ENCODE results near the gene SYNE2.
"Not testable (repeated sequence)": the region's sequence is repeated elsewhere in the genome, so short reads cannot be mapped to it uniquely, and the experiment has no call there.

SYNE2 gene

DNA sequence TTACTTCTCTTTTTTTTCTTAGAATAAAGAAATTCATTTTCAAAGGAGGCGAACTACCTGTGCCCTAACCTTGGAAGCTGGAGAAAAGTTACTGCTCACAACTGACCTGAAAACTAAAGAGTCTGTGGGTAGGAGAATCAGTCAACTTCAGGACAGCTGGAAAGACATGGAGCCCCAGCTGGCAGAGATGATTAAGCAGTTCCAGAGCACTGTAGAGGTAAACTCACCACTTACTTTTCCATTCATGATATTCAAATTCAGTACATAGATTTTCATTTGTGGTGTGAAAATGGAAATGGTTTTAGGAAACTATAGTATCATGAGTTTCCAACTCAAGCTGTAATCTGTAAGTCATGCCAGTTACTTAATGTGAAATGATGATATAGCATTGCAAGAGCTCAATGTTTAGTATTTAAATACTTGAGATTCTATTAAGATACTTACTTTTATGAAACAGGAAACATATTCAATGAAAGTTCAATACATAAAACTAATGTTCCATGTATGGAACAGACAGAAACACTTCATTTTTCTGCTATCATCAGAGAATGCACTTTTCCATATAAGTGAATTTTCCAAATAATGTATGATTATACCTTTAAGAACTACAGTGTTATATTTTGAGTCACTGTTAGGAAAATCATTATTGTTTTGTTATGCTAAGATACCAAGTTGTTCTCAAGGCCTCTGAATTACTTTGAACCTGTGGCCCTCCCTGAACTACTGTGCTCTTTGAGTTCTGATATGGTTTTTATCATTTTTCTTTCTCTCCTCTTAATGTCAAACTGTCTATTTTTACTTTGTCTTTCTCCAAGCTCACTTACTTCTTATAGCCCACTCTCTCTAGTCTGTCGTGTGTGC lies 322.3 kb downstream of the SYNE2 start:
- Histone ChIP-seq H3K27me3 (ENCODE audit: control insufficient read depth, low read length) (no peaks in the 10 kb centered on the region), H4K20me1 (ENCODE audit: control insufficient read depth, insufficient read depth, low read depth, low read length) (no peaks in the 10 kb centered on the region), H3K4me1 (ENCODE audit: control insufficient read depth, low read length) (no peaks in the 10 kb centered on the region), H3K4me3 (ENCODE audit: low read length) (no peak overlapping the region), H3K36me3 (ENCODE audit: control insufficient read depth, low read length) (peaks cover 85% of the 10 kb centered on the region), H3K79me2 (ENCODE audit: control insufficient read depth, low read length) (no peaks in the 10 kb centered on the region), H3K4me2 (ENCODE audit: low read length) (no peak overlapping the region), H3K9me3 (ENCODE audit: control insufficient read depth, insufficient read depth, low read length) (no peaks in the 10 kb centered on the region), H3K27ac (ENCODE audit: low read depth, low read length) (no peak overlapping the region), H3K9me2 (replicated peaks; ENCODE audit: control insufficient read depth, low read length) (no peaks in the 10 kb centered on the region), H3F3A (ENCODE audit: control insufficient read depth, insufficient read depth) (peaks cover 5% of the 10 kb centered on the region; the same call in 1 of the 2 replicates)
- TF ChIP-seq, protein P1, sequence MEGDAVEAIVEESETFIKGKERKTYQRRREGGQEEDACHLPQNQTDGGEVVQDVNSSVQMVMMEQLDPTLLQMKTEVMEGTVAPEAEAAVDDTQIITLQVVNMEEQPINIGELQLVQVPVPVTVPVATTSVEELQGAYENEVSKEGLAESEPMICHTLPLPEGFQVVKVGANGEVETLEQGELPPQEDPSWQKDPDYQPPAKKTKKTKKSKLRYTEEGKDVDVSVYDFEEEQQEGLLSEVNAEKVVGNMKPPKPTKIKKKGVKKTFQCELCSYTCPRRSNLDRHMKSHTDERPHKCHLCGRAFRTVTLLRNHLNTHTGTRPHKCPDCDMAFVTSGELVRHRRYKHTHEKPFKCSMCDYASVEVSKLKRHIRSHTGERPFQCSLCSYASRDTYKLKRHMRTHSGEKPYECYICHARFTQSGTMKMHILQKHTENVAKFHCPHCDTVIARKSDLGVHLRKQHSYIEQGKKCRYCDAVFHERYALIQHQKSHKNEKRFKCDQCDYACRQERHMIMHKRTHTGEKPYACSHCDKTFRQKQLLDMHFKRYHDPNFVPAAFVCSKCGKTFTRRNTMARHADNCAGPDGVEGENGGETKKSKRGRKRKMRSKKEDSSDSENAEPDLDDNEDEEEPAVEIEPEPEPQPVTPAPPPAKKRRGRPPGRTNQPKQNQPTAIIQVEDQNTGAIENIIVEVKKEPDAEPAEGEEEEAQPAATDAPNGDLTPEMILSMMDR (IDR thresholded peaks at IDR 0.05; ENCODE audit: low read depth, low read length, poor library complexity, severe bottlenecking): no peak
- no peak for TF ChIP-seq EZH2phosphoT487 (IDR thresholded peaks at IDR 0.05; ENCODE audit: borderline replicate concordance, low read length)

DNA sequence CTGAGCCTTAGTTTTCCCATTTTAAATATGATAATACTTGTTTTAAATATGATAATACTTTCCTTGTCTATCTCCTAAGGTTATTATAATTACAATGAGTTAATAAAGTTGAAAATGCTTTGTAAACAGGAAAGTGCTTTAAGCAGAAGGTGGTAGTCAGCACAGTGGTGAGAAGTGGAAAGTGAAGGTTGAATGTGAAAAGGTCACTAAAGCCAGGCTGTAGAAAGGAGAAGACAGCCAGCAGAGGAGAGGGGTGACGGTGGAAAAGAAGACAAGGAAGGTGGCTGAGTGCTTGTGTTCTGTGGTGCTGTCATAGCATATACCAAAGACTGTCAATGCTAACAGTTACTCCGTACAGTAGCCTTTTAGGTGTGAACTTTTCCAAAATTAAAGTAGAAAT lies 323.5 kb downstream of the SYNE2 start:
- H3K9me2 ChIP-seq (replicated peaks; ENCODE audit: control insufficient read depth, low read length): no peaks in the 10 kb centered on the region
- no peak overlapping the region for H3K27ac ChIP-seq (ENCODE audit: low read depth, low read length)
- peaks cover 87% of the 10 kb centered on the region for H3K36me3 ChIP-seq (ENCODE audit: control insufficient read depth, low read length)
- H3K9me3 ChIP-seq (ENCODE audit: control insufficient read depth, insufficient read depth, low read length): no peaks in the 10 kb centered on the region
- no peaks in the 10 kb centered on the region for H3K4me1 ChIP-seq (ENCODE audit: control insufficient read depth, low read length)
- no peak overlapping the region for H3K4me2 ChIP-seq (ENCODE audit: low read length)
- H3K27me3 ChIP-seq (ENCODE audit: control insufficient read depth, low read length): no peaks in the 10 kb centered on the region
- peaks cover 2% of the 10 kb centered on the region; the same call in 1 of the 2 replicates for H3K79me2 ChIP-seq (ENCODE audit: control insufficient read depth, low read length)
- peaks cover 8% of the 10 kb centered on the region; the same call in 1 of the 2 replicates for H3F3A ChIP-seq (ENCODE audit: control insufficient read depth, insufficient read depth)
- no peaks in the 10 kb centered on the region for H4K20me1 ChIP-seq (ENCODE audit: control insufficient read depth, insufficient read depth, low read depth, low read length)
- no peak for TF ChIP-seq EZH2phosphoT487 (IDR thresholded peaks at IDR 0.05; ENCODE audit: borderline replicate concordance, low read length)
- TF ChIP-seq, protein P1 (IDR thresholded peaks at IDR 0.05; ENCODE audit: low read depth, low read length, poor library complexity, severe bottlenecking): no peak
- no peak overlapping the region for H3K4me3 ChIP-seq (ENCODE audit: low read length)

DNA sequence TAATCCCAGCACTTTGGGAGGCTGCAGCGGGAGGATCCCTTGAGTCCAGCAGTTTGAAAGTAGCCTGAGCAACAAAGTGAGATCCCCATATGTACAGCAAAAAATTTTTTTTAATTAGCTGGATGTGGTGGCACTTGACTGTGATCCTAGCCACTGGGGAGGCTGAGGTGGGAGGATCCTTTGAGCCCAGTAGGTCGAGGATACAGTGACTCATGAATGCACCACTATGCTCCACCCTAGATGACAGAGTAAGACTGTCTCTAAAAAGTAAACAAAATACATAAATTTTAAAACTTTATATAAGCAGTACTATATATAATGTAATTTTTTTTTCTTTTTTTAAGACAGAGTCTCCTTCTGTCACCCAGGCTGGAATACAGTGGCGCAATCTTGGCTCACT lies 326.0 kb downstream of the SYNE2 start:
- Histone ChIP-seq H3K27me3 (ENCODE audit: control insufficient read depth, low read length) (no peaks in the 10 kb centered on the region), H3K9me2 (replicated peaks; ENCODE audit: control insufficient read depth, low read length) (no peaks in the 10 kb centered on the region), H3F3A (ENCODE audit: control insufficient read depth, insufficient read depth) (peaks cover 8% of the 10 kb centered on the region; the same call in 1 of the 2 replicates), H3K4me3 (ENCODE audit: low read length) (no peak overlapping the region), H3K36me3 (ENCODE audit: control insufficient read depth, low read length) (peaks cover 77% of the 10 kb centered on the region), H3K4me2 (ENCODE audit: low read length) (no peak overlapping the region), H4K20me1 (ENCODE audit: control insufficient read depth, insufficient read depth, low read depth, low read length) (no peaks in the 10 kb centered on the region), H3K27ac (ENCODE audit: low read depth, low read length) (no peak overlapping the region), H3K4me1 (ENCODE audit: control insufficient read depth, low read length) (no peaks in the 10 kb centered on the region), H3K9me3 (ENCODE audit: control insufficient read depth, insufficient read depth, low read length) (no peaks in the 10 kb centered on the region), H3K79me2 (ENCODE audit: control insufficient read depth, low read length) (peaks cover 3% of the 10 kb centered on the region; the same call in 1 of the 2 replicates)
- TF ChIP-seq EZH2phosphoT487 (IDR thresholded peaks at IDR 0.05; ENCODE audit: borderline replicate concordance, low read length): no peak
- TF ChIP-seq, protein P1 (IDR thresholded peaks at IDR 0.05; ENCODE audit: low read depth, low read length, poor library complexity, severe bottlenecking): no peak

DNA sequence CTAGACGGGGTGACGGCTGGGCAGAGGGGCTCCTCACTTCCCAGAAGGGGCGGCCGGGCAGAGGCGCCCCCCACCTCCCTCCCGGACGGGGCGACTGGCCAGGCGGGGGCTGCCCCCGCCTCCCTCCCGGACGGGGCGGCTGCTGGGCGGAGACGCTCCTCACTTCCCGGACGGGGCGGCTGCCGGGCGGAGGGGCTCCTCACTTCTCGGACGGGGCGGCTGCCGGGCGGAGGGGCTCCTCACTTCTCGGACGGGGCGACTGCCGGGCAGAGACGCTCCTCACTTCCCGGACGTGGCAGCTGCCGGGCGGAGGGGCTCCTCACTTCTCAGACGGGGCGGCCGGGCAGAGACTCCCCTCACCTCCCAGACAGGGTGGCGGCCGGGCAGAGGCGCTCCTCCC lies 330.1 kb downstream of the SYNE2 start:
- not testable (repeated sequence) for H3K4me2 ChIP-seq (ENCODE audit: low read length); H3K27me3 ChIP-seq (ENCODE audit: control insufficient read depth, low read length); H3F3A ChIP-seq (ENCODE audit: control insufficient read depth, insufficient read depth); H3K9me2 ChIP-seq (replicated peaks; ENCODE audit: control insufficient read depth, low read length); H3K4me3 ChIP-seq (ENCODE audit: low read length); H3K4me1 ChIP-seq (ENCODE audit: control insufficient read depth, low read length); H3K27ac ChIP-seq (ENCODE audit: low read depth, low read length); H4K20me1 ChIP-seq (ENCODE audit: control insufficient read depth, insufficient read depth, low read depth, low read length); H3K79me2 ChIP-seq (ENCODE audit: control insufficient read depth, low read length); H3K9me3 ChIP-seq (ENCODE audit: control insufficient read depth, insufficient read depth, low read length)
- H3K36me3 ChIP-seq (ENCODE audit: control insufficient read depth, low read length): peaks cover 75% of the 10 kb centered on the region
